ENCODE measurements around the gene PGAM4. TPM values are rescaled to one million over a fixed set of nuclear protein-coding genes. Genes with fewer than 3 reads are reported as not detected.
"Not testable (repeated sequence)": the region's sequence is repeated elsewhere in the genome, so short reads cannot be mapped to it uniquely, and the experiment has no call there.

PGAM4 gene
- total RNA-seq, 4 donors from 2014 or later, result not detected

GRCh38 chrX:77922787-77923186, 46.7 kb downstream of the PGAM4 start:
- H3K9me3 ChIP-seq, result no peaks in the 10 kb centered on the region
- H3K36me3 ChIP-seq, result no peaks in the 10 kb centered on the region
- H3K27ac ChIP-seq, result no peak overlapping the region
- TF ChIP-seq POLR2A (IDR thresholded peaks at IDR 0.05) (no peak), CTCF (IDR thresholded peaks at IDR 0.05) (no peak)
- H3K4me3 ChIP-seq (replicated peaks in 1 of 3), result no peak overlapping the region
- H3K4me1 ChIP-seq, result no peaks in the 10 kb centered on the region
- H3K27me3 ChIP-seq, result no peaks in the 10 kb centered on the region
- intact Hi-C loops (cut with DNase I), result no loop called here
- DNase-seq, result no peak

- H3K36me3 ChIP-seq; H3K27me3 ChIP-seq; H3K9me3 ChIP-seq; H3K4me3 ChIP-seq (replicated peaks in 1 of 3); H3K4me1 ChIP-seq; H3K27ac ChIP-seq; intact Hi-C loops (cut with DNase I); DNase-seq: not testable (repeated sequence)
- 87 to 90% methylated on average over 5 to 6 of the region's 6 CpGs for WGBS, 2 donors
Observed at GRCh38 chrX:77919370-77919769, 50.1 kb downstream of the PGAM4 start.

- no peaks in the 10 kb centered on the region for H3K36me3 ChIP-seq
- H3K27ac ChIP-seq, result no peak overlapping the region
- H3K9me3 ChIP-seq, result no peaks in the 10 kb centered on the region
- DNase-seq, result no peak
- no peak overlapping the region for H3K4me3 ChIP-seq (replicated peaks in 1 of 3)
- intact Hi-C loops (cut with DNase I), result no loop called here
- TF ChIP-seq POLR2A (IDR thresholded peaks at IDR 0.05) (no peak), CTCF (IDR thresholded peaks at IDR 0.05) (no peak)
- H3K4me1 ChIP-seq, result no peaks in the 10 kb centered on the region
- no peaks in the 10 kb centered on the region for H3K27me3 ChIP-seq
- 76 to 78% methylated on average over 3 of the region's 3 CpGs for WGBS, 2 donors
Observed at GRCh38 chrX:77918568-77918967, 50.9 kb downstream of the PGAM4 start.

Other genes with a start within 250 kb of the PGAM4 start
- gene ATRX, start 183.4 kb downstream of the PGAM4 start, total RNA-seq, result 100 to 1,000 TPM in 3 of 4 donors, 10 to 100 TPM in 1; 96.2 to 211 (median 131) TPM
- 100 to 1,000 TPM in 3 of 4 donors, 10 to 100 TPM in 1; 85.1 to 156 (median 109) TPM for gene MAGT1, start 74.2 kb downstream of the PGAM4 start, total RNA-seq
- 100 to 1,000 TPM; 283 to 627 (median 563) TPM for gene COX7B, start 70.2 kb downstream of the PGAM4 start, total RNA-seq
- 10 to 100 TPM; 11.4 to 22.9 (median 14.4) TPM for gene ATP7A, start 58.9 kb downstream of the PGAM4 start, total RNA-seq
- gene PGK1, start 134.6 kb upstream of the PGAM4 start, total RNA-seq, result 100 to 1,000 TPM; 110 to 252 (median 197) TPM
- gene TAF9B, start 170.0 kb upstream of the PGAM4 start, total RNA-seq, result 10 to 100 TPM; 23.0 to 35.2 (median 25.9) TPM

Measured in thyroid gland (tissue), 4 donors.